HG03280 (cell line): ENCODE measurements around the gene CYB5A.

Experiments
- ATAC-seq: cut with Tn5 transposase; IDR thresholded peaks from one replicate; pipeline ENCODE4 v1.9.1; 2021; ENCODE audit warnings: mild to moderate bottlenecking, moderate library complexity; ENCODE audit not compliant: unreplicated experiment

The CYB5A gene

DNA sequence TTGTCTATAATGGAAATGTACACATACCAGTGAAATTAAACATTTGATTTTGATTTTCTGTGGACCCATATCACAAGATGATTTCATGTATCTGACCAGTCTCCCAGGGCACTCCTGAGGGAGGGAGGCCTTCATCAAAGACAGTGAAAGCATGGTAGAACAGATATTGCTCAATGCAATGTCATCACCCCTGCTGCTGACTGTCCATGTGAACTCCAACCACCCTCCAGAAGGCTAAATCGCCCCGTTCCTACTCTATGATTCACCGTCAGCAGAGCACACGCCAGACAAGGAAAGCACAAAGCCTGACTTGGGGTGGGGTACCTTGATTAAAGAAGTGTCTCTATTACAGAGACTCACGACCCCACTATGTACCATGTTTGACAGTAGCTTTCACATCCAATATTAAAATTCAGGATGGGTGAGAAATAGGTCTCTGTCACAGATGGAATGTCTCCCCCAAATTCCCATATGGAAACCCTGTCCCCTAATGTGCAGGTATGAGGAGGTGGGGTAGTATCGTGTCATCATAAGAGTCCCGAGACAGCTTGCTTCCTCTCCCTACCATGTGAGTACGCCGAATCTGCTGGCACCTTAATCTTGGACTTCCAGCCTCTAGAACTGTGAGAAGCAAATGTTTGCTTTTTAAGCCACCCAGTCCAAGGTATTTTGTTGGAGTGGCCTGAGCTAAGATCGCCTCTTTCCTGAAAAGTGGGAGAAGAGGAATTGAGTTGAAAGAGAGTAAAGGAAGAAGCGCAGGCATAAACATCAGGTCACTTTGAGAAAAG lies 42.4 kb downstream of the CYB5A start:
- ATAC-seq = no peak

GRCh38 chr18:74248595-74248994 lies 43.2 kb downstream of the CYB5A start:
- ATAC-seq = no peak

- no peak for ATAC-seq
Measured at GRCh38 chr18:74248189-74248588, 43.6 kb downstream of the CYB5A start.

- ATAC-seq = no peak
Measured at GRCh38 chr18:74244554-74244953, 47.2 kb downstream of the CYB5A start.

- ATAC-seq = no peak
Measured at GRCh38 chr18:74243127-74243526, 48.6 kb downstream of the CYB5A start.

GRCh38 chr18:74242438-74243096 lies 49.2 kb downstream of the CYB5A start:
- no peak for ATAC-seq

DNA sequence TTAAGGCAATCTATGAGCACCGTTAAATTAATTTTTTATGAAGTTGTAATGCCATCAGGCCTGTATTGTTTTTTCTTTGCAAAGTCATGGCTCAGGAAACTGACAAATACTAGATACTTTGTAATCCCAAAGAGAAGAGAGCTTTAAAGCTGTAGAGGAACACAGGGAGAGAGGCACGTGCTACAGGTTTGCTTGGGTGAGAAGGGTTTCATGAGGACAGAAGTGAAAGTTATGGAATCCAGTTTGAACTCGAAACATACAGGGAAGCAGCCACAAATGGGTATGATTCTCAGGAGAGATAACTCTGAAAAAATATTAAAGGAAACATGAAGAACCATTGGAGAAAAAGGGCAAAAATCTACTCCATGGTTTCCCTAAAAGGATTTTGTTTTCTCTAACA lies 49.8 kb downstream of the CYB5A start:
- no peak for ATAC-seq

- no peak for ATAC-seq
Measured at GRCh38 chr18:74241426-74241825, 50.3 kb downstream of the CYB5A start.

- ATAC-seq = no peak
Measured at GRCh38 chr18:74239567-74239966, 52.2 kb downstream of the CYB5A start.

DNA sequence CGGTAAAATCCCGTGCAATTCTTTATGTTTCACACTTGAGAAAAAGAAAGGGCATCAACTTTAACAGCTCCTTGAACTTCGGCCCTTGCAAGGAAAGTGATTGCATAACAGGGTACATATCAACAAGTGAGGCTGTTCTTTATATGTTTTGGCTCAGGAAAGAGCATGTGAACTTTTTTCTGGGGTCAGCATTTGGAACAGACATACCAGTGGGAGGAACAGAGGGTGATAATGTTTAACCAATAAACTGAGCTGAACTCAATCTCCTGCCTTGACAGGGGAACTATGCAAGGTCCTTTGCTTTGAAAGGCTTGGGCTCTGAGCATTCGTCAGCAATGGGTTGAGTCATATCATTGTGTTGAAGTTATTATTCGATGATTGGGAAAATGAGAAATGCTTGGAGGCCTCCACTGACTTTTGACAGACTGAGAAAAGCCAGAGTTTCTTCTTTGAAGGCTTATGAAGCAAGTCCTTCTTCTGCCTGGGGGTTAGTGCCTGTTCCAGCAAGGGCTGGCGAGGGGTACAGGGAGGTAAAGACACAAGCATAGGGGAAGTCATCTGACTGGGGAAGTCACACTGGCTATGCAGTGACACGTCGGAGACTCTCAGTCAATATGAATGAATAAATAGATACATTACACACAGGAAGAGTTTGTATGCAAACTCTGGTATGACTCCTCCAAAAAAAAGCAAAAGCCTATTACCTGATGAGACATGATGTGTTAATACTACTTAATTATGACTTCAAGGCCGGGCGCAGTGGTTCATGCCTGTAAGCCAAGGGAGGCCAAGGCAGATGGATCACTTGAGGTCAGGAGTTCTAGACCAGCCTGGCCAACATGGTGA lies 57.2 kb downstream of the CYB5A start:
- no peak for ATAC-seq

DNA sequence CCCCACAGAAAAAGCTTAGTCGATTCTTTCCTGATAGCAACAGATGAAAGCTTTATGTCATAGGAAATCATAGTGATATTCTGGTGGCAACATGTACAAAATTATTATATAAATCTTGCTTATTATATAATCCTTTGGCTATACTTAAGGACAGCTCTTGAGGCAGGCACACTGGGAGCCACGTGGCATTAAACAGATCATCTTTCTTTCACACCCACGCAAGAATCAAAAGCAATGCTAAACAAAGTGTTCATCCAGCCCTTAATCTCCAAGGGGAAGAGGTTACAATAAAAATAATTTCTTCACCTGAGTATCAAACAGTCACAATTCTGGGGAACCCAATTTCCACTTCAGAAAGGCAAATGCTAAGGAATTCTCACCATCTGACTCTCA lies 57.8 kb downstream of the CYB5A start:
- no peak for ATAC-seq

- no peak for ATAC-seq
Measured at GRCh38 chr18:74230922-74231714, 60.6 kb downstream of the CYB5A start.

GRCh38 chr18:74229891-74230290 lies 61.9 kb downstream of the CYB5A start:
- no peak for ATAC-seq

DNA sequence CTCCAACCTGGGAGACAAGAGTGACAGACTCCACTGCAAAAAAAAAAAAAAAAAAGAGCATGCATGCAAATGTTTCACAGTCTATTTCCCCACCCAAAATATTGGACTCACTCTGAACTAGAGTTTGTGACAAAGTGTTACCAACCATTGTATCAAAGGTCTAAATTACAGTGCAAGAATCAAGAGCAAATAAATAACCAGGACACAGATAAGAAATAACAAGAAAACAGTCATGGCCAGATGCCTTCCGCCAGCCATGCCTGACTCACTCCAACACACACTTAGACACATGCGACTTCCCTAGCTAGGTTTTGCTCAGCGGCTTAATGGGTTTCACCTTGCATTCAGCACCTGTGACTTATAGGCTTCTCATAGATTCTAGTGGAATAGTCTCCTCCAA lies 62.8 kb downstream of the CYB5A start:
- ATAC-seq = no peak

DNA sequence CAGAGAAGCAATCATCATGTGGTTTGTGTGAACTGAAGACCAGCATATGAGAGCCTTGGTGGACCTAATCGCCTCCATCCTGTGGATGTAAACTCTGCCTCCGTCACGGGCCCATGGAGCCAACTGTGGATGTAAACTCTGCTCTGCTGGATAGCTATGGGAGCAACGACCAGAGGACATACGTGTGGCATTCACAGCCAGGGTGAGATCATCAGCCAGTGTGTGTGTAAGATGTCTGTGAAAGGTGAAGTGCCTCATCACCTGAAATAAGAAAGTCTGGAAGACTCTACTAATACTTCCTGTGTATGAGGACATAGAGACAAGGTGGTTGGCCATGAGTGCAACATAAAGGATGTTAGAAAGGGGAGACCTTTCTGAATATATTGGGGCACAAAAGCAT lies 63.5 kb downstream of the CYB5A start:
- ATAC-seq = no peak

GRCh38 chr18:74226666-74227065 lies 65.1 kb downstream of the CYB5A start:
- no peak for ATAC-seq

DNA sequence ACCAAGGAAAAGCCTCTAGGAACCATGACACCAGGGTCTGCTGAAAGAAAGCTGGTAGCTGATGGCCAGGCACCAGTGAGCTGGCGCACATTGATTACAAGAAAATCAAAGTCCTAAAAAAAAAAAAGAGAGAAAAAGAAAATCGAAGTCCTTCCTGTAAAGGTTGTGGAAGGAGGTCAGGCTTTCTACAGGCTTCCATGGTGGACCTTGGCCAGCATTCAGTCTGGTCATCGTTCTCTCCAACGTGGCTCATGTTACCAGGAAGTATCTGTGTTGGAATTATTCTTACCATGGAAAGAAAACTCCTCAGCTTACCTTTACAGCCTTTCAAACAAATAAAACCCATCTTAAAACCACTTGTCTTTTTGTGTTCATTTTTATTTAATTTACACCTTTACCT lies 65.6 kb downstream of the CYB5A start:
- ATAC-seq = no peak

GRCh38 chr18:74225193-74225840 lies 66.4 kb downstream of the CYB5A start:
- ATAC-seq = no peak

GRCh38 chr18:74222710-74223494 lies 68.9 kb downstream of the CYB5A start:
- ATAC-seq = no peak

DNA sequence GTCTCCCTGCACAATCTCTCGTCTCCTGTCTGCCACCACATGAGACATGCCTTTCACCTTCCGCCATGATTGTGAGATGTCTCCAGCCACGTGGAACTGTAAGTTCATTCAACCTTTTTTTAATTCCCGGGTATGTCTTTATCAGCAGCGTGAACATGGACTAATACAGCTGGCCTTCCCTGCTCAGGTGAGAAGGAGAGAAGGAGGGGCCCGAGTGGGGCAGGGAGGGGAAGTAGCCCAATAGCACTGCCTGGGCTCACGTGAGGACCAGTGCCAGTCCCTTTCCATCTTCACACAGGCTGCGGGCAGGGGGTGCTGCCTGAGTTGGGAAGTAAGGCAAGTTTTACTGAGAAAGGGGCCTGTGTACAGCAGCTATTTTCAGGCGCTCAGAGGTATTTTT lies 70.7 kb downstream of the CYB5A start:
- no peak for ATAC-seq
